H9 (cell line): ENCODE results near the gene PLEKHA7. TPM values are rescaled to one million over a fixed set of nuclear protein-coding genes. Genes with fewer than 3 reads are reported as not detected.

Source experiments
- DNase-seq: peaks from one replicate; pipeline ENCODE4 v3.0.0-alpha.2; 2017
- H2AFZ ChIP-seq: one replicate; pipeline ENCODE4 v1.6.1; 2013; ENCODE audit warnings: mild to moderate bottlenecking, low read length, control low read depth, moderate library complexity
- H2AK5ac ChIP-seq: 2 replicates; pipeline ENCODE4 v1.6.1; 2013; ENCODE audit warnings: low read length, control low read depth, mixed read lengths; ENCODE audit not compliant: insufficient read length
- H2BK120ac ChIP-seq: one replicate; pipeline ENCODE4 v1.6.1; 2013; ENCODE audit warnings: low read depth, mild to moderate bottlenecking, low read length, control low read depth, inconsistent platforms; ENCODE audit not compliant: poor library complexity, severe bottlenecking
- H2BK12ac ChIP-seq: 2 replicates; pipeline ENCODE4 v1.6.1; 2013; ENCODE audit warnings: low read length, control low read depth, mixed read lengths, low read depth; ENCODE audit not compliant: insufficient read length
- H2BK15ac ChIP-seq: 2 replicates; pipeline ENCODE4 v1.6.1; 2013; ENCODE audit warnings: low read depth, low read length, control low read depth
- H2BK20ac ChIP-seq: one replicate; pipeline ENCODE4 v1.6.1; 2013; ENCODE audit warnings: low read depth, mild to moderate bottlenecking, low read length, control low read depth, inconsistent platforms; ENCODE audit not compliant: poor library complexity, severe bottlenecking
- H2BK5ac ChIP-seq: 2 replicates; pipeline ENCODE4 v1.6.1; 2013; ENCODE audit warnings: low read length, control low read depth, mixed read lengths; ENCODE audit not compliant: insufficient read length
- H3K14ac ChIP-seq: 2 replicates; pipeline ENCODE4 v1.6.1; 2013; ENCODE audit warnings: low read length, control low read depth; ENCODE audit not compliant: insufficient read depth
- H3K18ac ChIP-seq: 2 replicates; pipeline ENCODE4 v1.6.1; 2013; ENCODE audit warnings: low read depth, mild to moderate bottlenecking, mixed read lengths, low read length, control low read depth; ENCODE audit not compliant: insufficient read length
- H3K23ac ChIP-seq: 2 replicates; pipeline ENCODE4 v1.6.1; 2013; ENCODE audit warnings: low read length, control low read depth, mixed read lengths, low read depth; ENCODE audit not compliant: insufficient read length
- H3K23me2 ChIP-seq: 2 replicates; pipeline ENCODE4 v1.6.1; 2013; ENCODE audit warnings: low read depth, mild to moderate bottlenecking, mixed read lengths, low read length, control low read depth; ENCODE audit not compliant: insufficient read length, poor library complexity, severe bottlenecking
- H3K27ac ChIP-seq: 2 replicates; pipeline ENCODE4 v1.5.1; 2013; ENCODE audit warnings: low read length, control low read depth, mixed read lengths, low read depth; ENCODE audit not compliant: insufficient read length
- H3K27me3 ChIP-seq: 2 replicates; pipeline ENCODE4 v1.6.1; 2013; ENCODE audit warnings: low read length, control low read depth, inconsistent platforms; ENCODE audit not compliant: insufficient read depth
- H3K4ac ChIP-seq: 2 replicates; pipeline ENCODE4 v1.6.1; 2013; ENCODE audit warnings: low read depth, mild to moderate bottlenecking, control low read depth, inconsistent platforms, low read length, moderate library complexity
- H3K4me1 ChIP-seq: 2 replicates; pipeline ENCODE4 v1.6.1; 2013; ENCODE audit warnings: low read length, control low read depth, inconsistent platforms; ENCODE audit not compliant: insufficient read depth
- H3K4me2 ChIP-seq: 2 replicates; pipeline ENCODE4 v1.6.1; 2013; ENCODE audit warnings: low read length, control low read depth, mixed read lengths; ENCODE audit not compliant: insufficient read length, insufficient read depth
- H3K56ac ChIP-seq: 2 replicates; pipeline ENCODE4 v1.6.1; 2013; ENCODE audit warnings: low read depth, mild to moderate bottlenecking, mixed read lengths, low read length, control low read depth; ENCODE audit not compliant: insufficient read length
- H3K79me1 ChIP-seq: 2 replicates; pipeline ENCODE4 v1.6.1; 2013; ENCODE audit warnings: low read depth, mild to moderate bottlenecking, moderate library complexity, low read length, control low read depth, inconsistent platforms; ENCODE audit not compliant: insufficient read depth, poor library complexity, severe bottlenecking
- H3K79me2 ChIP-seq: 2 replicates; pipeline ENCODE4 v1.6.1; 2013; ENCODE audit warnings: low read length, control low read depth, inconsistent platforms; ENCODE audit not compliant: insufficient read depth
- H3K9ac ChIP-seq: 2 replicates; pipeline ENCODE4 v1.6.1; 2013; ENCODE audit warnings: low read length, control low read depth, mixed read lengths; ENCODE audit not compliant: insufficient read length; ENCODE audit errors: extremely low read depth
- H3K9me3 ChIP-seq: one replicate; pipeline ENCODE4 v1.6.1; 2013; ENCODE audit warnings: low read depth, low read length, inconsistent platforms; ENCODE audit not compliant: control insufficient read depth
- H3T11ph ChIP-seq: one replicate; pipeline ENCODE4 v1.6.1; 2013; ENCODE audit warnings: mild to moderate bottlenecking, low read length, control low read depth, inconsistent platforms
- H4K20me1 ChIP-seq: one replicate; pipeline ENCODE4 v1.6.1; 2013; ENCODE audit not compliant: control insufficient read depth, insufficient read length, insufficient read depth
- H4K5ac ChIP-seq: 2 replicates; pipeline ENCODE4 v1.6.1; 2013; ENCODE audit warnings: low read depth, mild to moderate bottlenecking, mixed read lengths, low read length, control low read depth; ENCODE audit not compliant: insufficient read length
- H4K8ac ChIP-seq: replicated peaks from 2 replicates; pipeline ENCODE4 v1.6.1; 2013; ENCODE audit warnings: low read length, control low read depth, mixed read lengths, low read depth; ENCODE audit not compliant: insufficient read length
- H4K91ac ChIP-seq: 2 replicates; pipeline ENCODE4 v1.6.1; 2013; ENCODE audit warnings: low read depth, mild to moderate bottlenecking, moderate library complexity, mixed read lengths, low read length, control low read depth; ENCODE audit not compliant: insufficient read length
- H3K27ac Mint-ChIP-seq, 3 experiments: 2 replicates in 2 of 3; 3 replicates in 1 of 3; pipeline ENCODE4 v1.8.0; 2020 to 2021; ENCODE audit warnings: mixed read lengths in 3 of 3, mild to moderate bottlenecking in 1 of 3, moderate library complexity in 1 of 3
- H3K27me3 Mint-ChIP-seq: 2 replicates; pipeline ENCODE4 v1.8.0; 2021; ENCODE audit warnings: low read depth, mild to moderate bottlenecking, moderate library complexity, mixed read lengths
- H3K36me3 Mint-ChIP-seq, 3 experiments: 2 replicates in 2 of 3; 3 replicates in 1 of 3; pipeline ENCODE4 v1.8.0; 2020 to 2021; ENCODE audit warnings: low read depth in 3 of 3, mixed read lengths in 3 of 3; ENCODE audit not compliant: insufficient read depth in 1 of 3
- H3K4me1 Mint-ChIP-seq, 2 experiments: 2 replicates each; pipeline ENCODE4 v1.8.0; 2020; ENCODE audit warnings: mixed read lengths in 2 of 2
- H3K4me3 Mint-ChIP-seq, 2 experiments: 2 replicates in 1 of 2; 3 replicates in 1 of 2; pipeline ENCODE4 v1.8.0; 2020 to 2021; ENCODE audit warnings: mild to moderate bottlenecking in 2 of 2, mixed read lengths in 2 of 2, moderate library complexity in 1 of 2
- H3K9me3 Mint-ChIP-seq, 2 experiments: 2 replicates in 1 of 2; 3 replicates in 1 of 2; pipeline ENCODE4 v1.8.0; 2020; ENCODE audit warnings: mild to moderate bottlenecking in 2 of 2, mixed read lengths in 2 of 2, moderate library complexity in 1 of 2
- WGBS: extraction: QIAGEN DNeasy Blood & Tissue Kit; methylation state at CpG from one replicate; pipeline ENCODE4 v1.1.7; 2013; ENCODE audit warnings: missing lambda C conversion rate, low lambda C conversion rate, mixed read lengths; ENCODE audit not compliant: insufficient read length; ENCODE audit errors: extremely low coverage; 5-methylcytosine and 5-hydroxymethylcytosine counted together
- total RNA-seq: library from RNA; stranded (reverse); gene quantifications from 2 replicates; pipeline ENCODE4 v1.2.1, GENCODE V29; 2021
- TF ChIP-seq, protein P1 (sequence below): fragments of 200-600 bp; sonication (generic); conservative IDR thresholded peaks from 3 replicates; pipeline ENCODE4 v1.8.0; 2021; ENCODE audit warnings: antibody characterized with exemption, mild to moderate bottlenecking

PLEKHA7 gene
- total RNA-seq, 1 experiment from 2014 or later = 21.0 TPM

DNA sequence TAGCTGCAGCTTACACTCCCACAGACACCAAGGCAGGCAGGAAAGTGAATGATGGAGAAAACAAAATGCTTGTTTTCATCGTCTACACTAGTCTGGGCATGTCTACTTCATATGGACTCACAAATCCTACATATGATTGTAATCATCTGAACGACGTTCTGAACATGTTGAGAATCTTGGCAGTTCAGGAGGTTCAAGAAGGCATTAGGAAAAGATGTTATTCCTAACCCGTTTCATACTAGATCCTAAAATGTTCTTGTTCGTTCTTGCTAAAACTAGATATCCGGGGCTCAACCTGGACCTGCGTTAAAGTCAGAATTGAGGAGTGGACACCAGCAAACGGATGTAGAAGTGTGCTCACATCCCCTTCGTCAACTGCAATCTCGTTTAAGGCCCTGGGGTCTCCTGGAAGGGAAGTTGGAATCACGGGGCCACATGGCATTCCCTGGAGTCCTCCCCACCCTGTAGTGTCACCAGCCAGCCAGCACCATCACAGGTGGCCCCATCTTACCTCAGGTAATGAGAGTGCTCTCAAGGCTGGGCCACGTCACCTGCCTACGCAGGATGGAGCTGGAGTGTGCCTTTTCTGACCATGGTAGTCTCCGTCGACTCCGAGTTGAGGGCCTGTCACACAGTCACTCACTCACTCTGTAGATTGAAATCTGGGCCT, 238.5 kb downstream of the PLEKHA7 start:
- H2BK12ac ChIP-seq = no peak overlapping the region
- H3K36me3 Mint-ChIP-seq = peaks cover 2 to 13% (median 5%) of the 10 kb centered on the region in 3 experiments; a peak in 6 of 7 replicates
- TF ChIP-seq, protein P1, sequence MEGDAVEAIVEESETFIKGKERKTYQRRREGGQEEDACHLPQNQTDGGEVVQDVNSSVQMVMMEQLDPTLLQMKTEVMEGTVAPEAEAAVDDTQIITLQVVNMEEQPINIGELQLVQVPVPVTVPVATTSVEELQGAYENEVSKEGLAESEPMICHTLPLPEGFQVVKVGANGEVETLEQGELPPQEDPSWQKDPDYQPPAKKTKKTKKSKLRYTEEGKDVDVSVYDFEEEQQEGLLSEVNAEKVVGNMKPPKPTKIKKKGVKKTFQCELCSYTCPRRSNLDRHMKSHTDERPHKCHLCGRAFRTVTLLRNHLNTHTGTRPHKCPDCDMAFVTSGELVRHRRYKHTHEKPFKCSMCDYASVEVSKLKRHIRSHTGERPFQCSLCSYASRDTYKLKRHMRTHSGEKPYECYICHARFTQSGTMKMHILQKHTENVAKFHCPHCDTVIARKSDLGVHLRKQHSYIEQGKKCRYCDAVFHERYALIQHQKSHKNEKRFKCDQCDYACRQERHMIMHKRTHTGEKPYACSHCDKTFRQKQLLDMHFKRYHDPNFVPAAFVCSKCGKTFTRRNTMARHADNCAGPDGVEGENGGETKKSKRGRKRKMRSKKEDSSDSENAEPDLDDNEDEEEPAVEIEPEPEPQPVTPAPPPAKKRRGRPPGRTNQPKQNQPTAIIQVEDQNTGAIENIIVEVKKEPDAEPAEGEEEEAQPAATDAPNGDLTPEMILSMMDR = no peak
- no peaks in the 10 kb centered on the region for H3K23me2 ChIP-seq
- no peak overlapping the region for H2AK5ac ChIP-seq
- 0 out of 2 replicates have a peak, but pooled peaks cover 5% of the 10 kb centered on the region for H3K4me1 ChIP-seq
- no peak overlapping the region for H3K27ac ChIP-seq
- no peak overlapping the region for H2BK20ac ChIP-seq
- H4K91ac ChIP-seq = no peak overlapping the region
- no peaks in the 10 kb centered on the region; the same call in 1 of the 2 replicates for H3K27me3 Mint-ChIP-seq
- no peak overlapping the region for H2BK120ac ChIP-seq
- DNase-seq = no peak
- no peak overlapping the region for H3K4me3 Mint-ChIP-seq
- peak overlapping the region in 1 of 3 experiments; percentile 54; a peak in 3 of 7 replicates for H3K27ac Mint-ChIP-seq
- no peaks in the 10 kb centered on the region for H3K9me3 Mint-ChIP-seq
- H3K4me2 ChIP-seq = no peak overlapping the region
- H2AFZ ChIP-seq = no peak overlapping the region
- no peaks in the 10 kb centered on the region for H3K79me2 ChIP-seq
- H3K27me3 ChIP-seq = no peaks in the 10 kb centered on the region
- no CpG with 5 or more reads among the region's 16 CpGs for WGBS
- H4K5ac ChIP-seq = no peak overlapping the region
- H2BK5ac ChIP-seq = no peak overlapping the region
- no peak overlapping the region for H3K4ac ChIP-seq
- no peak overlapping the region for H3T11ph ChIP-seq
- no peak overlapping the region for H2BK15ac ChIP-seq
- no peaks in the 10 kb centered on the region for H4K20me1 ChIP-seq
- no peak overlapping the region for H3K9ac ChIP-seq
- no peak overlapping the region for H4K8ac ChIP-seq
- peaks cover 38 to 42% of the 10 kb centered on the region in 2 experiments for H3K4me1 Mint-ChIP-seq
- no peak overlapping the region for H3K56ac ChIP-seq
- H3K9me3 ChIP-seq = no peaks in the 10 kb centered on the region
- H3K79me1 ChIP-seq = no peaks in the 10 kb centered on the region
- no peak overlapping the region for H3K18ac ChIP-seq
- H3K23ac ChIP-seq = no peak overlapping the region
- no peak overlapping the region for H3K14ac ChIP-seq
